GM12878 (cell line): ENCODE measurements around the gene APCDD1L. TPM values are rescaled to one million over a fixed set of nuclear protein-coding genes. Genes with fewer than 3 reads are reported as not detected.

Experiments
- ATAC-seq: fragments of 200-7000 bp; cut with Tn5 transposase; 3 replicates; pipeline ENCODE4 v1.9.1; 2020; ENCODE audit warnings: mild to moderate bottlenecking, moderate library complexity
- BruUV-seq: library from RNA; stranded (reverse); fragments of 400-500 nt; replicated peaks from 2 replicates; lab custom pipeline; 2021; lab: Mats Ljungman, UMichigan
- CTCF ChIA-PET: fragments of 300-600 bp; sonication (Branson Sonifier 250); formaldehyde crosslinking; extraction: SDS; loops from one replicate; lab custom pipeline; 2021; ENCODE audit warnings: inconsistent platforms; lab: Yijun Ruan, JAX
- POLR2A ChIA-PET: fragments of 350-600 bp; formaldehyde crosslinking; extraction: SDS; loops from one replicate; lab custom pipeline; 2021; ENCODE audit warnings: inconsistent platforms; lab: Charles Lee
- RAD21 ChIA-PET: fragments of 300-600 bp; sonication (Branson Sonifier 250); formaldehyde crosslinking; loops from one replicate; lab custom pipeline; 2023; ENCODE audit warnings: antibody characterized with exemption; ENCODE audit not compliant: unreplicated experiment; lab: Charles Lee
- SMC1A ChIA-PET: fragments of 300-600 bp; sonication (Branson Sonifier 250); formaldehyde crosslinking; loops from one replicate; lab custom pipeline; 2023; ENCODE audit not compliant: unreplicated experiment, uncharacterized antibody; lab: Charles Lee
- DNase-seq: peaks from one replicate; pipeline ENCODE4 v3.0.0-alpha.2; 2011; ENCODE audit warnings: low read depth, low spot score
- FAIRE-seq: peaks from 3 replicates; lab custom pipeline; 2011; peaks lifted over from hg19 to GRCh38; lab: Jason Lieb, UNC
- H2AFZ ChIP-seq: 2 replicates; pipeline ENCODE4 v1.6.0; 2011; ENCODE audit warnings: low read depth, low read length, control low read depth; ENCODE audit not compliant: control insufficient read depth
- H3K27ac ChIP-seq: 2 replicates; pipeline ENCODE4 v1.5.1; 2011; ENCODE audit warnings: control low read depth; ENCODE audit not compliant: control insufficient read depth, insufficient read depth
- H3K27me3 ChIP-seq, 2 experiments: replicated peaks in 1 of 2; 2 replicates each; pipeline versions ENCODE4 v1.6.0 to v1.6.1; 2011; ENCODE audit warnings: low read length in 1 of 2; ENCODE audit not compliant: control insufficient read depth in 2 of 2, insufficient read depth in 2 of 2
- H3K36me3 ChIP-seq, 2 experiments: 2 replicates each; pipeline ENCODE4 v1.5.1; 2011; ENCODE audit warnings: low read length in 1 of 2; ENCODE audit not compliant: control insufficient read depth in 2 of 2, insufficient read depth in 2 of 2
- H3K4me1 ChIP-seq: 2 replicates; pipeline ENCODE4 v1.6.1; 2011; ENCODE audit warnings: mild to moderate bottlenecking, low read length, moderate library complexity, mixed read lengths; ENCODE audit not compliant: control insufficient read depth, insufficient read depth
- H3K4me2 ChIP-seq: 2 replicates; pipeline ENCODE4 v1.6.0; 2011; ENCODE audit warnings: control low read depth; ENCODE audit not compliant: control insufficient read depth, insufficient read depth
- H3K4me3 ChIP-seq: fragments of 200-600 bp; sonication (generic); 2 replicates; pipeline ENCODE4 v1.5.1; 2016
- H3K79me2 ChIP-seq: 2 replicates; pipeline ENCODE4 v1.6.0; 2011; ENCODE audit warnings: low read length; ENCODE audit not compliant: control insufficient read depth, insufficient read depth
- H3K9ac ChIP-seq: 2 replicates; pipeline ENCODE4 v1.8.0; 2011; ENCODE audit warnings: low read length, control low read depth, mixed read lengths; ENCODE audit not compliant: control insufficient read depth, insufficient read depth
- H3K9me3 ChIP-seq: replicated peaks from 3 replicates; pipeline ENCODE4 v1.5.1; 2011; ENCODE audit warnings: mild to moderate bottlenecking, low read length; ENCODE audit not compliant: control insufficient read depth, insufficient read depth
- H4K20me1 ChIP-seq: 2 replicates; pipeline ENCODE4 v1.6.0; 2011; ENCODE audit not compliant: control insufficient read depth, insufficient read depth
- BMI1 ChIP-seq: fragments of 450-650 bp; IDR thresholded peaks from 2 replicates; pipeline ENCODE4 v1.6.1; 2016; ENCODE audit warnings: mild to moderate bottlenecking, moderate library complexity, borderline replicate concordance
- FOS ChIP-seq: IDR thresholded peaks from 3 replicates; pipeline ENCODE4 v1.6.1; 2011; ENCODE audit warnings: borderline replicate concordance; ENCODE audit not compliant: insufficient read length; ENCODE audit errors: extremely low read depth
- MEF2A ChIP-seq: IDR thresholded peaks from 2 replicates; pipeline ENCODE4 v1.6.1; 2011; ENCODE audit warnings: low read depth, mild to moderate bottlenecking, low read length, moderate library complexity; ENCODE audit not compliant: insufficient read depth
- MXI1 ChIP-seq: fragments of 150-350 bp; IDR thresholded peaks from 2 replicates; pipeline ENCODE4 v1.6.1; 2011; ENCODE audit warnings: low read depth, mild to moderate bottlenecking, inconsistent platforms, low read length, improper control_type of control experiment
- NR2C2 ChIP-seq: IDR thresholded peaks from 2 replicates; pipeline ENCODE4 v1.6.1; 2011; ENCODE audit warnings: borderline replicate concordance, low read depth; ENCODE audit not compliant: control insufficient read depth, insufficient read length
- PBX3 ChIP-seq: IDR thresholded peaks from 2 replicates; pipeline ENCODE4 v1.6.1; 2011; ENCODE audit warnings: mild to moderate bottlenecking, low read depth, low read length, moderate library complexity; ENCODE audit not compliant: insufficient replicate concordance
- RAD21 ChIP-seq: IDR thresholded peaks from 2 replicates; pipeline ENCODE4 v1.6.1; 2011; ENCODE audit warnings: mild to moderate bottlenecking, low read depth, low read length, moderate library complexity; ENCODE audit not compliant: insufficient read depth
- RAD51 ChIP-seq: fragments of 450-650 bp; IDR thresholded peaks from 2 replicates; pipeline ENCODE4 v1.6.1; 2016; ENCODE audit warnings: moderate library complexity, mild to moderate bottlenecking, inconsistent platforms
- USF1 ChIP-seq: IDR thresholded peaks from 2 replicates; pipeline ENCODE4 v1.6.1; 2011; ENCODE audit warnings: borderline replicate concordance, low read depth, mild to moderate bottlenecking, moderate library complexity, mixed read lengths, low read length; ENCODE audit not compliant: insufficient read depth; ENCODE audit errors: extremely low read length
- ZBTB40 ChIP-seq: fragments of 450-650 bp; IDR thresholded peaks from 2 replicates; pipeline ENCODE4 v1.6.1; 2016; ENCODE audit warnings: mild to moderate bottlenecking, moderate library complexity, borderline replicate concordance
- ZNF384 ChIP-seq: IDR thresholded peaks from 2 replicates; pipeline ENCODE4 v1.6.1; 2012; ENCODE audit warnings: low read depth, mild to moderate bottlenecking, low read length, improper control_type of control experiment, borderline replicate concordance
- ZNF687 ChIP-seq: fragments of 450-650 bp; IDR thresholded peaks from 2 replicates; pipeline ENCODE4 v1.6.1; 2017; ENCODE audit warnings: mild to moderate bottlenecking, moderate library complexity
- WGBS: methylation state at CpG from one replicate; pipeline ENCODE4 v1.1.6; 2016; ENCODE audit warnings: low lambda C conversion rate; ENCODE audit not compliant: insufficient replicate concordance, insufficient coverage; ENCODE audit errors: missing lambda C conversion rate; 5-methylcytosine and 5-hydroxymethylcytosine counted together
- in situ Hi-C: fragments of 300-500 bp; cut with MboI; formaldehyde crosslinking; loops from 9 replicates; pipeline ENCODE4 v1.14.3; 2018; ENCODE audit warnings: mixed read lengths
- intact Hi-C: fragments of 100-400 bp; cut with micrococcal nuclease; formaldehyde crosslinking; loops from one replicate; pipeline ENCODE4 v1.14.2; 2022; ENCODE audit not compliant: unreplicated experiment
- polyA plus RNA-seq, 11 experiments: library from polyadenylated mRNA; depleted of rRNA in 4 of 11; unstranded in 6 of 11; stranded (reverse) in 5 of 11; fragments of >200 nt; fragmentation: Nextera tagmentation in 4 of 11; fragmentation: Illumina TruSeq in 1 of 11; extraction: Ambion mirVana in 4 of 11; extraction: Trizol in 1 of 11; gene quantifications; 1 replicate in 1 of 11; 2 replicates in 10 of 11; pipeline versions ENCODE4 v1.2.1 to v1.2.3, GENCODE V29; 2011 to 2016; ENCODE audit warnings: inconsistent platforms in 2 of 11, missing spikeins in 2 of 11, low read depth in 1 of 11
- total RNA-seq, 4 experiments: library from RNA; depleted of rRNA in 3 of 4; stranded (reverse); fragments of >200 nt in 3 of 4; fragmentation: Illumina TruSeq in 1 of 4; extraction: Trizol in 1 of 4; gene quantifications; 2 replicates each; pipeline versions ENCODE4 v1.2.1 to v1.2.3, GENCODE V29; 2013 to 2021

APCDD1L gene
- total and polyA plus RNA-seq, 10 of the 15 experiments (the other 5 are each of a cell fraction or from before 2014, with no cell fraction given) = 0.14 to 0.50 TPM; not detected in 8

- POLR2A ChIA-PET = no interaction called here
- TF ChIP-seq RAD51 (no peak), MEF2A (no peak), ZBTB40 (no peak), USF1 (no peak), ZNF384 (no peak), MXI1 (no peak), NR2C2 (no peak), FOS (no peak), PBX3 (no peak), RAD21 (no peak), BMI1 (no peak), ZNF687 (no peak)
These were observed 2.2 kb downstream of the APCDD1L start for GRCh38 chr20:58512808-58513552.

More at GRCh38 chr20:58512808-58513552, 2.2 kb downstream of the APCDD1L start:
- in situ Hi-C loops (no loop called here), intact Hi-C loops (no loop called here)
- Histone ChIP-seq H3K9ac (no peak overlapping the region), H3K27me3 (no peaks in the 10 kb centered on the region; a peak in 2 of 4 replicates), H3K4me1 (no peaks in the 10 kb centered on the region), H3K4me3 (no peak overlapping the region), H3K27ac (no peak overlapping the region), H3K36me3 (no peaks in the 10 kb centered on the region), H3K4me2 (no peak overlapping the region), H4K20me1 (no peaks in the 10 kb centered on the region), H2AFZ (no peak overlapping the region), H3K9me3 (no peaks in the 10 kb centered on the region), H3K79me2 (no peaks in the 10 kb centered on the region)
- SMC1A ChIA-PET = no interaction called here
- no TSS peak for BruUV-seq
- DNase-seq (no peak), FAIRE-seq (no peak), ATAC-seq (no peak)
- WGBS = 55% methylated on average over 16 of the region's 17 CpGs
- CTCF ChIA-PET = no interaction called here
- RAD21 ChIA-PET = no interaction called here
